Fibroblast of peridontal ligament (primary cell): ENCODE results near the gene TAF6L.
"Not testable (repeated sequence)": the region's sequence is repeated elsewhere in the genome, so short reads cannot be mapped to it uniquely, and the experiment has no call there.

Experiments used
- DNase-seq: peaks from one replicate; pipeline ENCODE4 v3.0.0-alpha.2; 2010; ENCODE audit errors: extremely low read depth

The TAF6L gene

GRCh38 chr11:62805076-62805892, 34.1 kb downstream of the TAF6L start, which contains the start of gene NXF1:
Gene NXF1 (minus strand): TSS chr11:62805440. CDS start chr11:62805356, 84 bp downstream.
- peak; percentile 92 for DNase-seq

- DNase-seq = no peak
Observed at GRCh38 chr11:62805961-62806441, 34.8 kb downstream of the TAF6L start.

- no peak for DNase-seq
Observed at GRCh38 chr11:62806611-62807121, 35.5 kb downstream of the TAF6L start.

GRCh38 chr11:62810748-62811147, 39.6 kb downstream of the TAF6L start:
- DNase-seq = no peak

GRCh38 chr11:62811659-62812058, 40.5 kb downstream of the TAF6L start:
- no peak for DNase-seq

- no peak for DNase-seq
Observed at GRCh38 chr11:62816557-62816956, 45.4 kb downstream of the TAF6L start.

- DNase-seq = no peak
Observed at GRCh38 chr11:62817129-62817528, 45.9 kb downstream of the TAF6L start.

GRCh38 chr11:62823677-62824076, 52.5 kb downstream of the TAF6L start:
- DNase-seq = no peak

- DNase-seq = not testable (repeated sequence)
Observed at GRCh38 chr11:62828130-62828529, 56.9 kb downstream of the TAF6L start.

- DNase-seq = no peak
Observed at GRCh38 chr11:62830904-62831519, 59.8 kb downstream of the TAF6L start.

GRCh38 chr11:62831520-62832335, 60.5 kb downstream of the TAF6L start, which contains the start of gene STX5:
Gene STX5 (minus strand): TSS chr11:62832051. CDS start chr11:62831243, 808 bp downstream.
- peak; percentile 98 for DNase-seq

GRCh38 chr11:62832336-62833234, 61.4 kb downstream of the TAF6L start, which contains the start of gene TEX54:
Gene TEX54 (minus strand): TSS chr11:62832841.
- no peak for DNase-seq

- DNase-seq = no peak
Observed at GRCh38 chr11:62835336-62835735, 64.1 kb downstream of the TAF6L start.
